ENCODE data around the gene POU3F1. TPM values are rescaled to one million over a fixed set of nuclear protein-coding genes. Genes with fewer than 3 reads are reported as not detected.

Gene POU3F1
- total and polyA plus RNA-seq, 2 of the 4 experiments (the other 2 are of a cell fraction) = not detected

DNA sequence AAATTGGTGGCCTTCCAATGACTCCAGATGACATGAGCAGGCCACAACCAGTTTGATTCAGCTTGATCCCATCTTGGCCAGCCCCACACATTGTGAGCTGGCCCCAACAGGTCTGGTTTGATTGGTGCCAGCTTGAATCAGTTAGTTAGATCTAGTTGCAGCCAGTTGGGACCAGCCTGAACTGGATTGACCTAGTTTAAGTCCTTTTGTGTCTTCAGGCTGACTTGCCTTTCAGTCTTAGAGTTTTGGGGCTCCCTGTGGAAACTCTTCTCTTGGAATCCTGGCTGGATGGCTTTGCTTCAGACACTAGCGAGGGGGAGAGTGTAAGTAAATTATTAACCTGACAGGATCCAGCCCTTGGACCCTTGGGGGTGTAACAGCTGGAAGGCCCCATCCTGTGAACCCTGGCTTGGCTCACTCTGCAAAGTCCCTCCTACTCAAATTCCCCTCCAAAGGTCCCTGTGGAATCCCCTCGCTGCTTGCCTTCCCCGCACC is 36.2 kb upstream of the POU3F1 start:
- no peak for DNase-seq
- Histone ChIP-seq H3K14ac (replicated peaks; ENCODE audit: low read depth, low read length) (no peak overlapping the region), H3K4me2 (ENCODE audit: low read depth, low read length) (no peak overlapping the region), H4K91ac (ENCODE audit: insufficient read depth, low read depth, low read length) (no peak overlapping the region), H2BK5ac (ENCODE audit: low read depth, low read length, poor library complexity, severe bottlenecking) (no peak overlapping the region), H3K79me1 (ENCODE audit: low read depth in 1 of 2, low read length in 2 of 2) (no peaks in the 10 kb centered on the region), H3K4ac (ENCODE audit: low read depth, low read length) (no peak overlapping the region), H3K9me3 (ENCODE audit: control insufficient read depth, insufficient read depth, low read length) (no peaks in the 10 kb centered on the region), H3K56ac (ENCODE audit: extremely low read depth, insufficient read depth, low read length) (no peak overlapping the region), H4K8ac (ENCODE audit: low read depth in 2 of 2, low read length in 2 of 2) (no peak overlapping the region), H3K27ac (ENCODE audit: insufficient read depth, low read length) (no peak overlapping the region), H2BK120ac (ENCODE audit: low read depth, low read length) (no peak overlapping the region), H3K9ac (ENCODE audit: low read depth, low read length) (no peak overlapping the region), H2BK15ac (ENCODE audit: low read depth, low read length) (no peak overlapping the region), H4K5ac (ENCODE audit: low read depth, low read length) (no peak overlapping the region), H3K27me3 (ENCODE audit: control insufficient read depth, insufficient read depth, low read length) (peaks cover 4% of the 10 kb centered on the region; the same call in 1 of the 2 replicates), H3K36me3 (ENCODE audit: control insufficient read depth, insufficient read depth, low read length) (no peaks in the 10 kb centered on the region), H2BK20ac (ENCODE audit: low read depth, low read length) (no peak overlapping the region), H2AK5ac (ENCODE audit: low read depth, low read length) (no peak overlapping the region), H4K20me1 (ENCODE audit: insufficient read depth, low read length) (no peaks in the 10 kb centered on the region; the same call in 1 of the 2 replicates), H3K4me3 (ENCODE audit: insufficient read depth, low read depth, low read length) (no peak overlapping the region), H3K18ac (ENCODE audit: low read depth, low read length) (no peak overlapping the region), H2AFZ (replicated peaks; ENCODE audit: low read length, poor library complexity) (no peak overlapping the region), H3K9me1 (ENCODE audit: insufficient read depth, low read length) (no peaks in the 10 kb centered on the region), H3K23ac (ENCODE audit: low read depth, low read length) (no peak overlapping the region), H2AK9ac (replicated peaks; ENCODE audit: low read depth, low read length, poor library complexity) (no peak overlapping the region), H3K4me1 (ENCODE audit: control insufficient read depth, insufficient read depth, low read length) (no peaks in the 10 kb centered on the region)
- CTCF ChIA-PET = no interaction called here
- no peak for ATAC-seq (ENCODE audit: low read depth)
- BruUV-seq (replicated peaks) = no TSS peak
- no CpG with 5 or more reads among the region's 3 CpGs for WGBS, 2 experiments (ENCODE audit: extremely low coverage in 2 of 2, insufficient read length in 1 of 2)
- intact Hi-C loops (cut with micrococcal nuclease) (no loop called here), in situ Hi-C loops (cut with MboI; ENCODE audit: low sequenced_read_pairs) (no loop called here), dilution Hi-C loops (cut with HindIII; ENCODE audit: low sequenced_read_pairs, unreplicated experiment) (no loop called here)
- no peak for TF ChIP-seq MAFK (IDR thresholded peaks at IDR 0.05; ENCODE audit: low read depth, low read length)
- TF ChIP-seq, protein P1, sequence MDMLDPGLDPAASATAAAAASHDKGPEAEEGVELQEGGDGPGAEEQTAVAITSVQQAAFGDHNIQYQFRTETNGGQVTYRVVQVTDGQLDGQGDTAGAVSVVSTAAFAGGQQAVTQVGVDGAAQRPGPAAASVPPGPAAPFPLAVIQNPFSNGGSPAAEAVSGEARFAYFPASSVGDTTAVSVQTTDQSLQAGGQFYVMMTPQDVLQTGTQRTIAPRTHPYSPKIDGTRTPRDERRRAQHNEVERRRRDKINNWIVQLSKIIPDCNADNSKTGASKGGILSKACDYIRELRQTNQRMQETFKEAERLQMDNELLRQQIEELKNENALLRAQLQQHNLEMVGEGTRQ (IDR thresholded peaks at IDR 0.05; ENCODE audit: low read depth, low read length) = no peak
- TF ChIP-seq FOS (IDR thresholded peaks at IDR 0.05; ENCODE audit: low read depth, low read length) = no peak
- TF ChIP-seq RFX5 (IDR thresholded peaks at IDR 0.05; ENCODE audit: low read depth, low read length) = no peak
- TF ChIP-seq, protein P2, sequence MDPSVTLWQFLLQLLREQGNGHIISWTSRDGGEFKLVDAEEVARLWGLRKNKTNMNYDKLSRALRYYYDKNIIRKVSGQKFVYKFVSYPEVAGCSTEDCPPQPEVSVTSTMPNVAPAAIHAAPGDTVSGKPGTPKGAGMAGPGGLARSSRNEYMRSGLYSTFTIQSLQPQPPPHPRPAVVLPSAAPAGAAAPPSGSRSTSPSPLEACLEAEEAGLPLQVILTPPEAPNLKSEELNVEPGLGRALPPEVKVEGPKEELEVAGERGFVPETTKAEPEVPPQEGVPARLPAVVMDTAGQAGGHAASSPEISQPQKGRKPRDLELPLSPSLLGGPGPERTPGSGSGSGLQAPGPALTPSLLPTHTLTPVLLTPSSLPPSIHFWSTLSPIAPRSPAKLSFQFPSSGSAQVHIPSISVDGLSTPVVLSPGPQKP (IDR thresholded peaks at IDR 0.05; ENCODE audit: borderline replicate concordance, low read depth, low read length) = no peak
- no peak for TF ChIP-seq CEBPB (IDR thresholded peaks at IDR 0.05; ENCODE audit: low read depth, low read length)
- no peak for TF ChIP-seq SMC3 (IDR thresholded peaks at IDR 0.05; ENCODE audit: low read depth, low read length)
- TF ChIP-seq RAD21 (IDR thresholded peaks at IDR 0.05; ENCODE audit: low read length) = no peak
- no peak for TF ChIP-seq NFE2L2 (IDR thresholded peaks at IDR 0.05; ENCODE audit: low read depth, low read length)
- no peak for TF ChIP-seq POLR2A (IDR thresholded peaks at IDR 0.05; ENCODE audit: low read depth, low read length)
- TF ChIP-seq MAZ (IDR thresholded peaks at IDR 0.05; ENCODE audit: borderline replicate concordance, low read depth, low read length) = no peak
- TF ChIP-seq BHLHE40 (IDR thresholded peaks at IDR 0.05; ENCODE audit: low read depth, low read length) = no peak
- no peak for TF ChIP-seq CTCF (conservative IDR thresholded peaks at IDR 0.05; ENCODE audit: low read depth, low read length)
- TF ChIP-seq RCOR1 (IDR thresholded peaks at IDR 0.05; ENCODE audit: insufficient replicate concordance, low read length) = no peak
- no peak for TF ChIP-seq CHD1 (IDR thresholded peaks at IDR 0.05; ENCODE audit: low read depth, low read length)
- no peak for TF ChIP-seq MXI1 (IDR thresholded peaks at IDR 0.05; ENCODE audit: borderline replicate concordance, low read depth, low read length)
- POLR2A ChIA-PET (ENCODE audit: unreplicated experiment) = no interaction called here
